Epithelial cell of proximal tubule (primary cell): ENCODE results near the gene APP. TPM values are rescaled to one million over a fixed set of nuclear protein-coding genes. Genes with fewer than 3 reads are reported as not detected.

Source experiments
- DNase-seq: peaks from one replicate; pipeline ENCODE4 v3.0.0-alpha.2; 2011; ENCODE audit warnings: low read depth
- H3K4me3 ChIP-seq: 2 replicates; pipeline ENCODE4 v1.5.1; 2011; ENCODE audit warnings: low read depth, mild to moderate bottlenecking, low read length
- total RNA-seq: library from RNA; depleted of rRNA; stranded (reverse); fragments of >200 nt; gene quantifications from 2 replicates; pipeline ENCODE4 v1.2.3, GENCODE V29; 2015
- TF ChIP-seq, protein P1 (sequence below): conservative IDR thresholded peaks from 2 replicates; pipeline ENCODE4 v1.5.1; 2012; ENCODE audit warnings: low read depth, mild to moderate bottlenecking, low read length

Gene APP
- total RNA-seq, 1 donor from 2014 or later = 510 TPM

DNA sequence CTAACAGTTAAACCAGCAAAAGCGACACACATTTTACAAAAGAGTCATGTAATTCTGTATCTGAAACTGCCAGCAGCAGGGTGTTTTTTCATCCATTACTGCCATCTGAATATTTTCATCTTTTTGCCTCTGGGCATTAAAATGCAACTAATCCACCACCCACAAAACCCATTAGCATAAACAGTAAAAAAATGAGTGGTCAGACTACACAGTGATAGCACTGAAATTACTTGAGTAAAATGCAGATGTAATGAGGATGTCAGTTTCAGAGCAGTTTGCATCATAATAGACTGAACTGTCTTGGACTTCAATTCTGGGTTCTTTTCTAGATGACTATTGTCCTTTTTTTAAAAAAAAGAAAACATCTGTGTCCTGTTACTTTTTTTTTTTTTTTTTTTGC, 303.5 kb downstream of the APP start:
- TF ChIP-seq, protein P1, sequence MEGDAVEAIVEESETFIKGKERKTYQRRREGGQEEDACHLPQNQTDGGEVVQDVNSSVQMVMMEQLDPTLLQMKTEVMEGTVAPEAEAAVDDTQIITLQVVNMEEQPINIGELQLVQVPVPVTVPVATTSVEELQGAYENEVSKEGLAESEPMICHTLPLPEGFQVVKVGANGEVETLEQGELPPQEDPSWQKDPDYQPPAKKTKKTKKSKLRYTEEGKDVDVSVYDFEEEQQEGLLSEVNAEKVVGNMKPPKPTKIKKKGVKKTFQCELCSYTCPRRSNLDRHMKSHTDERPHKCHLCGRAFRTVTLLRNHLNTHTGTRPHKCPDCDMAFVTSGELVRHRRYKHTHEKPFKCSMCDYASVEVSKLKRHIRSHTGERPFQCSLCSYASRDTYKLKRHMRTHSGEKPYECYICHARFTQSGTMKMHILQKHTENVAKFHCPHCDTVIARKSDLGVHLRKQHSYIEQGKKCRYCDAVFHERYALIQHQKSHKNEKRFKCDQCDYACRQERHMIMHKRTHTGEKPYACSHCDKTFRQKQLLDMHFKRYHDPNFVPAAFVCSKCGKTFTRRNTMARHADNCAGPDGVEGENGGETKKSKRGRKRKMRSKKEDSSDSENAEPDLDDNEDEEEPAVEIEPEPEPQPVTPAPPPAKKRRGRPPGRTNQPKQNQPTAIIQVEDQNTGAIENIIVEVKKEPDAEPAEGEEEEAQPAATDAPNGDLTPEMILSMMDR = no peak
- H3K4me3 ChIP-seq = no peak overlapping the region
- DNase-seq = no peak

- TF ChIP-seq, protein P1 = no peak
- H3K4me3 ChIP-seq = no peak overlapping the region
- no peak for DNase-seq
Observed at GRCh38 chr21:25863747-25864146, 306.8 kb downstream of the APP start.

GRCh38 chr21:25863031-25863430, 307.5 kb downstream of the APP start:
- TF ChIP-seq, protein P1 = no peak
- no peak overlapping the region for H3K4me3 ChIP-seq
- no peak for DNase-seq

- H3K4me3 ChIP-seq = no peak overlapping the region
- TF ChIP-seq, protein P1 = peak; percentile 96
- no peak for DNase-seq
Observed at GRCh38 chr21:25862596-25862995, 308.0 kb downstream of the APP start.

DNA sequence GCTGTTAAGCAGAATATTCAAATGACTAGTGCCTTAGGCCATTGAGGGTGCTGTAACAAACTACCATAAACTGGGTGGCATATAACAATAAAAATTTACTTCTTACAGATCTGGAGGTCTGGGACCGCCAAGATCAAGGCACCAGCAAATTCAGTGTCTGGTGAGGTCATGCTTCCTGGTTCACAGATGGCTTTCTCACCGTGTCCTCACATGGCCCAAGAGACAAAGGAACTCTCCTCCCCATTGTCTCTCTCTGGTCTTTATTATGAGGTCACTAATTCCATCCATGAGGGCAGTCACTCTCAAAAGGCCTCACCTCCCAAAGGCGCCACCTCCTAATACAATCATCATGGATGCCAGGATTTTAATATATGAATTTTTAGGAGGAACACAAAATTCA, 308.5 kb downstream of the APP start:
- no peak overlapping the region for H3K4me3 ChIP-seq
- DNase-seq = no peak
- TF ChIP-seq, protein P1 = no peak

GRCh38 chr21:25859235-25859929, 311.2 kb downstream of the APP start:
- no peak overlapping the region for H3K4me3 ChIP-seq
- DNase-seq = no peak
- TF ChIP-seq, protein P1 = no peak

DNA sequence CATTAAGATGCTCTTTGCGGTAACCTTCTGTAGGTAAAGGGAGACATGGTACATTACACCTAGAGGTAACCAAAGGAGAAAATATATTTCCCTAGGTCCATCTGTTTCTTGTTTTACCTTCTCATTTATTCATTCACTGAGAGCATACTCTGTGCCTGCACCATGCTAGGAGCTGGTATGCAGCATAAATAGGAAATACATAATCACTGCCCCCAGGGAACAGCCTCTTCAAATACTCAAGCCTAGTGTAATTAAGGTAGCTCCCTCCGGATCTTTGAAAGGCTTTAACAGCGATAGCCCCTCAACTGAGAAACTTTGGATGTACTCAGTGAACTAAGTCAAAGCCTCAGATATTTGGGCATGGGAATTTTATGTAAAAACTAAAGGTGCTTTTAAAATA, 312.2 kb downstream of the APP start:
- TF ChIP-seq, protein P1 = no peak
- H3K4me3 ChIP-seq = no peak overlapping the region
- DNase-seq = no peak
